ENCODE results near the gene MAPK11.

The MAPK11 gene

GRCh38 chr22:50266994-50267393 lies 3.2 kb downstream of the MAPK11 start (continued):
- TF ChIP-seq PATZ1 (CRISPR knock-in tag; IDR thresholded peaks at IDR 0.05; ENCODE audit: borderline replicate concordance), result no peak
- no peak for TF ChIP-seq TOX (CRISPR knock-in tag; IDR thresholded peaks at IDR 0.05; ENCODE audit: borderline replicate concordance)
- no peak for TF ChIP-seq ZNF565 (CRISPR knock-in tag; conservative IDR thresholded peaks at IDR 0.05; ENCODE audit: low read depth)
- TF ChIP-seq SNAI2 (CRISPR knock-in tag; IDR thresholded peaks at IDR 0.05), result no peak
- no peak for TF ChIP-seq GLIS3 (CRISPR knock-in tag; IDR thresholded peaks at IDR 0.05)
- no peak for TF ChIP-seq CSRNP3 (CRISPR knock-in tag; IDR thresholded peaks at IDR 0.05)
- TF ChIP-seq BACH2 (CRISPR knock-in tag; IDR thresholded peaks at IDR 0.05; ENCODE audit: borderline replicate concordance), result no peak
- TF ChIP-seq ARNTL (CRISPR knock-in tag; IDR thresholded peaks at IDR 0.05; ENCODE audit: borderline replicate concordance, low read depth), result no peak
- TF ChIP-seq PPARA (CRISPR knock-in tag; IDR thresholded peaks at IDR 0.05; ENCODE audit: borderline replicate concordance), result no peak
- TF ChIP-seq CSDC2 (CRISPR knock-in tag; IDR thresholded peaks at IDR 0.05), result no peak
- no peak for TF ChIP-seq ZFP30 (CRISPR knock-in tag; IDR thresholded peaks at IDR 0.05)
- no peak for TF ChIP-seq ISL1 (CRISPR knock-in tag; IDR thresholded peaks at IDR 0.05)

- TF ChIP-seq SNAI2 (CRISPR knock-in tag; IDR thresholded peaks at IDR 0.05) (no peak), PPARA (CRISPR knock-in tag; IDR thresholded peaks at IDR 0.05; ENCODE audit: borderline replicate concordance) (no peak), PATZ1 (CRISPR knock-in tag; IDR thresholded peaks at IDR 0.05; ENCODE audit: borderline replicate concordance) (no peak), TOX (CRISPR knock-in tag; IDR thresholded peaks at IDR 0.05; ENCODE audit: borderline replicate concordance) (no peak), CREB5 (CRISPR knock-in tag; IDR thresholded peaks at IDR 0.05; ENCODE audit: low read depth) (no peak), BACH2 (CRISPR knock-in tag; IDR thresholded peaks at IDR 0.05; ENCODE audit: borderline replicate concordance) (no peak), TCF4 (CRISPR knock-in tag; IDR thresholded peaks at IDR 0.05; ENCODE audit: borderline replicate concordance) (no peak), ARNTL (CRISPR knock-in tag; IDR thresholded peaks at IDR 0.05; ENCODE audit: borderline replicate concordance, low read depth) (no peak), ISL1 (CRISPR knock-in tag; IDR thresholded peaks at IDR 0.05) (no peak), TSHZ2 (CRISPR knock-in tag; IDR thresholded peaks at IDR 0.05) (no peak), CSDC2 (CRISPR knock-in tag; IDR thresholded peaks at IDR 0.05) (no peak), ESRRG (CRISPR knock-in tag; IDR thresholded peaks at IDR 0.05) (no peak), ZC3H10 (CRISPR knock-in tag; IDR thresholded peaks at IDR 0.05) (no peak), CSRNP3 (CRISPR knock-in tag; IDR thresholded peaks at IDR 0.05) (no peak), OSR1 (CRISPR knock-in tag; IDR thresholded peaks at IDR 0.05) (no peak), RARB (CRISPR knock-in tag; IDR thresholded peaks at IDR 0.05) (no peak)
- ATAC-seq, result no peak
These were observed 5.1 kb downstream of the MAPK11 start for GRCh38 chr22:50264946-50265669.

Measured in SK-N-SH treated with all-trans-retinoic acid at 6 μM for 48 hours (cell line).